NCI-H2029 treated with DMSO at 0.1 percent for 48 hours (cell line): Measurements from ENCODE around the gene ME3.

Experiments
- DNase-seq: peaks from one replicate; lab custom pipeline; 2025; lab: John Stamatoyannopoulos, UW

The ME3 gene

DNA sequence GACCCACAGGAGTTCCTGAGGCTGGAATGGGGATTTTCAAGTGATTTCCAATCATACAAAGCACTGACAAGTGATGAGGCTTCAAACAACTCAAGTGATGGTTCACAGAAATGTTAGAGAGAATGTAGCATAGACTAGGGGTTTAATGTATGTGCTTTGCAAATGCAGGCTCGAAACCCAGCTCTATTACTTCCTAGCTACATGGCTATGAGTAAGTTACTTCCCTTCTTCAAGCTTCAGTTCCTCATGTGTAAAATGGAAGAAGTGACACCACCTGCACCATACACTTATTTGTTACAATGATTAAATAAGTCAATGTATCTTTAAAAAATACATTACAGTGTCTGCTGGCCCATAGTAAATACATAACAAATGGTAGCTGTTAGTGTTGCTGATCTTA lies 158.0 kb downstream of the ME3 start:
- no peak for DNase-seq

DNA sequence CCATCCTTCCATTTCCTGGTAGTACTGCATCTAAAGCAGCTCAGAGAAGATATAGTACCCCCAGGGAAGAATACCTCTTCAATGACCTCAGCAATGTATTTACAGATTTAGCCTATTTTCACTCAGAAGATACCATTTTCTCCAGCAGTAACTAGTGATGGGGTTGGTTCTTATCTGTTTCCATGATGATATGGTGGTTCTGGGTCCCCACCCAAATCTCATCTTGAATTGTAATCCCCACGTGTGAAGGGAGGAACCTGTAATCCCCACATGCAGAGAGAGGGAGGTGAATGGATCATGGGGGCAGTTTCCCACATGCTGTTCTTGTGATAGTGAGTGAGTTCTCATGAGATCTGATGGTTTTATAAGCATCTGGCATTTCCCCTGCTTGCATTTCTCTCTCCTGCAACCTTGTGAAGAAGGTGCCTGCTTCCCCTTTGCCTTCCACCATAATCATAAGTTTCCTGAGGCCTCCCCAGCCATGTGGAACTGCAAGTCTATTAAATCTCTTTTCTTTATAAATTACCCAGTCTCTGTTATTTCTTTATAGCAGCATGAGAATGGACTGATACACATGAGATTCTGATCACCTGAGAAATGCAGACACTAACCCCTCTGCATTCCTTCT lies 158.6 kb downstream of the ME3 start:
- no peak for DNase-seq

DNA sequence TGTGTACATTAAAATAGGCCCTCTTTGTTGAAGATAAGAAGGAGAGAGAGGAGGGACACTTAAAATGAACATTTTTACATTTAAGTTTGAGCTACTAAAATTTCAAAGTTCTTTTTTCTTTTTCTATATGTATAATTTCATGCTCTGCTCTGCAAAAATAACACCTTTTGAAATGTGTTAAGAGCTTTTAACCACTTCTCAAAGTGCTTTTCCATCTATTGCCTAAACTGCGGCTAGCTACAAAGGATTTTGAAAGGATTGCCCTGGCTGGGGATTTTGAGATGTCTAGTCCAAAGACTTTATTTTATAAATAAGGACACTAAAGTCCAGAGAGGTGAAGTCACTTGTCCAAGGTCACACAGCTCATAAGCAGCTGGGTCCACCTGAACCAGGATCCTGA lies 159.3 kb downstream of the ME3 start:
- DNase-seq, result no peak

DNA sequence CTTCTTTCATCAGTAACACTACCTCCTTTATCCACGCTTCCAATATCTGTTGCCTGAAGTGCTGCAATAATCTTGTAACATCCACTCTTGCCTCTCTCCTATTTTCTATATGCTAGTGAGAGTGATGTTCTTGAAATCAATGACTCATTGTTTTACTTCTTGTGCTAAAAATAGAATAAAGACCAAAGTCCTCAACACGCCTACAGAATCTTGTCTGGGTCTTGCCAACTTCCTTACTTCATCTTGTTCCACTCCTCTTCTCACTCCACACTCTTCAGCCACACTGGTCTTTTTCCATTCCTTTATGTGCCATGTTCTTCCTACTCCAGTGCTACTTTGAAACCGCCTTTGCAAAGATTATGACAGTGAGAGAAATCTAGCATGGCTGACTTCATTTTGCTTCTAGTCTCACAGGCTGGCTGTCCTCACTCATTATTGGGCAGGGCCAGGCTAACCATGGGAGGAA lies 161.3 kb downstream of the ME3 start:
- DNase-seq, result no peak

DNA sequence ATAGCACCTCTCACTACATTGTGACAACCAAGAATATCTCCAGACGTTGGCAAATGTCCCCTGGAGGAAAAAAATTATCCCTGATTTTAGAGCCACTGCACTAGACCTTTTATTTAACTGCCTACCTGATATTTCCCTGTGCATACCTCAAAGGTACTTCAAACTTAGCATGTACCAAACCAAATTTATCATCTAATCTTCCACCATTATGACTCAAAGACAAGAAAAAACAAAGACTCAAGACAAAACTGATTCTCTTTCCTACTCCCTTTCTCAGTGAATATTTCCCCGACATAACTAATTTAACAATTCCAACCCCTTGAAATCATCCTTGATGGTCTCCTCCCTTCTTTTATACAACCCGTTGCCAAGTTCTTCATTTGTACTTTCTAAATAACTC lies 161.7 kb downstream of the ME3 start:
- DNase-seq, result no peak

DNA sequence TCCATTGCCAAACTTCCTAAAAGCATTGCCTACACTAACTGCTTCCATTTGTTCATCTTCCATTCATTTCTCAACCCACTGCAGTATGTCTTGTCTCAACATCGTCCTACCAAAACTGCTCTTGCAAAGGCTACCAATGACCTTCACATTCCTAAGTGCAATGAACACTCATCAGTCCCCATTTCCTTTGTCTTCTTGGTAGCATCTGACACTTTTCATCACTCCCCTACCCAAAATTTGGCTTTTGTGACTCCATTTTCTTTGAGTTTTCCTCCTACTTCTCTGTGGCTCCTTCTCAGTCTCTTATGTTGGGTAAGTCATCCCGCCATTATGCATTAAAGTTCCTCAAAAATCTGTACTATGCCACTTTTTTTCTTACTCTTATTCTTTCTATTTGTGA lies 162.3 kb downstream of the ME3 start:
- no peak for DNase-seq

DNA sequence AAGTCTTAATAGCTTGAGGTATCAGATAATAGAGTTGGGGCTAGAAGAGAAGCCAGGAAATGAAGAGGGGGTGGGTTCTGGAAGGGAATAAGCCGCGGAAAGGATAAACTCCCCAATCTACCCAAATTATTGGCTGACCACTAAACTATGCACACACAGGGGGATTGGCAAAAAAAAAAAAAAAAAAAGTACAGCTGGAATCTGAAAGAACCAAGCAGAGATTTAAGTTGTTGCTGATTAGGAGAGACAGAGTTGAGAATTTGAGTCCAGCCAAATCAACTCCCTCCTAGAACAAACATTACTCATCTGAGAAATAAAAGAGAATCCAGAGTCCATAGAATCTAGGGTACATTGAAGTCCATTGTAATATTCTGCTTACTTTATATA lies 162.8 kb downstream of the ME3 start:
- DNase-seq, result no peak

DNA sequence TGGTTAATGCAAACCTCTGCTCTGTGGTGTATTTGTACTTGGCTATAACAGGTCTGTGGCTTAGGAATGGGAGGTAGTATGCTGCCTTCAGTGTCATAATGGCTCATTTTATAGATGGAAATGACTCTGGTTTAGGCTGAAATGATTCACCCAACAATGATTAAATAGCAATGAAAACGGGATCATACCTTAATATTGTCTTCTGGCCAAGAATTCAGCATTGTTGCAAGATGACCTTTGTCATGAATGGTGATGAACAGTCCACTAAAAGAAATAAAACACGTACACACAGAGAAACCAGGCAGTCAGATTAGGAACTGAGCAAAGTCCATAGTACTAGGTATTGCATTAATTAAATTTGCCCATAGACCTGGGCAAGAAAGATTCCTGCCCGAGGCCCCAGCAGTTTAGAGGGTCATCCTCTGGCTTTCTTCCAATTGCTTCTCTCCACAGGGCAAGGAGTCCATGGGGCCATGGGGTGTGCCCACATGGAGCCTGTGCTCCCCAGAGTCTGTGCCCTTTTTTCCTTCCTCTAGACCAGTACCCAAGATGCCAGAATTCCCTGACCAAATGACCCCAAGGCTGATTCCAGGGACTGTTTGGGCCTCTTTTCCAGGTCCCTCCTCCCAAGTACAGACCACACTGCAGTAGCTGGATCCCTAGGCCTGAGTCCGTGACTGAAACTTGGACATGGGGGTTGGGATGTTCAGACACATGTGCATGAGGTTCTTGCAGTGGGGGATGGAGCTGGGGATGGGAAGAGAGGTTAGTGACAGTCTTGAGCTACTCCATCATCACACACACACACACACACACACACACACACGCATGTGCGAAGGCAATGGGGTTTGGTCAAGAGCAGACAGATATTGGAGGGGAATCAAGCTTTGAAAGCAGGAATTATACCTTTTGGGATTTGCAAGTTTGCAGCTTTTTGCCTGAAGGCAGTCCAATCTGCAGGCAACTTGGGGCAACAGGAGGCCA lies 163.5 kb downstream of the ME3 start:
- no peak for DNase-seq

DNA sequence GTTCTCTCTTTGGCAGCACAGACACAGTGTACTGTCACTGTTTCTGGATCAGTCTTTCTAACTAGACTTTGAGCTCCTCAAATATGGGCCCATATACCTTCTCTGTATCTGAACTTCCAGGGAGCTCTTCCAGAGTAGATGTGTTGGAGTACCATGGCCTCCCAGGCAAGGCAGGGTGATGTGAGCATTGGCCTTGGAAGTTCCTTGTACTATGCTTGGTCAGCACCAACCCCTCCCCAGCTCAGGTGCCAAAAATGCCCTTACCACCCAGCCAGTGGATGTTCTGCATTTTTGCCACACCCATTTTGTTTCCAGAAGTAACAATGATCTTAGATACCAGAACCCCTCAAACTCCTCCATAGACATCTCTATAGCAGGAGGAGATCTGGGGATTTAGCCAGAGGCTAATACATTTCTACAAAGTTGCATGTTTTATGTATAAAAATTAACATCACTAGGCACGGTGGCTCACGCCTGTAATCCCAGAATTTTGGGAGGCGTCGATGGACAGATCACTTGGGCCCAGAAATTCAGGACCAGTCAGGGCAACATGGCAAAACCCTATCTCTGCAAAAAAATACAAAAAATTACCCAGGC lies 165.1 kb downstream of the ME3 start:
- no peak for DNase-seq

DNA sequence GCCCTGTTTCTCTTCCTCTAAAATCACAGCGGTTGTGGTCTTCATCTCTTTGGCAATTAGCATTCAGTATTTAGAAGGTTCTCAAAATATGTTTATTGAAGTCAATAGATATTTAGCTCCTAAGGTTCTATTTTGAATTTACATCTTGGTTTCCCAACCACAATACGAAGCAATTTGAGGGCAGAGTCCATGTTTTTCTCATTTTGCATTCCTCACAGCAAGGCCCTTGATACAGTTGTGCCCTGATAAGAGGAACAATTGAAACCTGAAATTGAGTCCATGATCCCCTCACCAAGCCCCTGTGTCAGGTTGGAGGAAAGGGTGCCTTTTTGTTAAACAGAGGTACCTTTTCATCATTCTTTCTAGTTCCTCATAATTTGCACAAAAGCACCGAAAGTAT lies 166.2 kb downstream of the ME3 start:
- no peak for DNase-seq

DNA sequence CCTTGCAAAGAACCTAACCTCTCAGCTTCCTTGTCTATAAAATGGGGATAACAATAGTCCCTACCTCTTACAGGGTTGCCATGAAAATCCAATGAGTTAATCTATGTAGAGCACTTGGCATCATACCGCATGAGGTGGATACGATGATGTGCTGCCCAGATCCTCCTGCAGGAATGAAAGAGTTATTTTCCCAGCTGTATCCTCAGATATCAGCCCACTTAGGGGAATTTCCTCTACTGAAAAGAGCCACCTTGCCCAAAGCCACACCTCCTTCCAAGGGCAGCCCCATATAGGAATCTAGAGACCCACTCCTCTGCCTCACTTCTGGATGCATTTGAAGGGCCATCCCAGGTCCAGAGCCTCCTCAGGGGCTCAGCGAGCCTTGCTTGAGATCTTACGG lies 169.3 kb downstream of the ME3 start:
- no peak for DNase-seq

DNA sequence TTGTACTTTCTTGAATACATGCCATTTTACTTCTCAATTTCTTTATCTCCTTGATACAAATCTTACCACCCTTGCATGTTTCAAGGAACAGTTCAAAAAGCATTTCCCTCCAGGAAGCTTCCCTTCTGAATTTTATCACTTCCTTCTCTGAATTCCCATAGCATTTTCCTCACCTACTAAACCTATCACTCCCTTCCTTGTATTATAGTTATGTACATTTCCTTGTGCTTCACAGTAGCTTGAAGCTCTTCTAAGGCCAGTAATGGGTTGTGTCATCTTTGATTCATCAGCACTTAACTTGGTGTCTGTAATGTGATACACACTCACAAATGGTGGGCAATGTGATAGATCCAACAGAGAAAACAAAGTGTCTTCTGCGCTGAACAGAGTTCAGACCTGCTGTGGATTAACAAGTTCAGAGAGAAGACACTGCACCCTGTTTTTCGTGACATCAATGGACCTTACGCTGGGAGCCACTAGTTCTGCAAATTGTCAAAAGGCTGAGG lies 170.2 kb downstream of the ME3 start:
- no peak for DNase-seq

DNA sequence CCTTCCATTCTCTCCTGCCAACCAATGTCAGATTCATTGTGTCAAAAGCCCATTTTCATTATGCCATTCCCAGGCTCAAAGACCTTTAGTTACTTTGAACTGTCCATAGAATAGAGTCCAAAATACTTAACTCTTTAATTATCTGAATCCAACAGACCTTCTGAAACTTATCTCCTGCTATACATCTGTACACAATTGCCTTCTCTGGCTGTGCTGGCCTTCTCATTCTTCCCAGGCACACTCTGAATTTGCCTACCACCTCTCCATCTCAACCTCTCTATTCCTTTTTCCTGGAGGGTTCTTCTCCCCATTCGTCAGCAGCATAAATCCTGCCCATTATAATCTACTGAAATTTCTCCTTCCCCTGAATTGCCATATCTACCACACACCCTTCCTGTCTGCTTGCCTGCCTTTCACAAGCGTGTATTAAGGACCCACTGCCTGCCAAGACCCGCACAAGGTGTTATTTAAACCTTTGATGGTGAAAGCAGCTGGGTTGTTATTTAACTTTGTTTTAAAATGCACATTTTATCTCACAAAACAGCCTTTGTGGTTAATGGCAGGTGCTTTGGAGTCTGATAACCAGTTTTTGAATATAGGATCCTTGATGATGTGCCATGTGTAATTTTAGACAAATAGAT lies 171.8 kb downstream of the ME3 start:
- DNase-seq, result no peak

DNA sequence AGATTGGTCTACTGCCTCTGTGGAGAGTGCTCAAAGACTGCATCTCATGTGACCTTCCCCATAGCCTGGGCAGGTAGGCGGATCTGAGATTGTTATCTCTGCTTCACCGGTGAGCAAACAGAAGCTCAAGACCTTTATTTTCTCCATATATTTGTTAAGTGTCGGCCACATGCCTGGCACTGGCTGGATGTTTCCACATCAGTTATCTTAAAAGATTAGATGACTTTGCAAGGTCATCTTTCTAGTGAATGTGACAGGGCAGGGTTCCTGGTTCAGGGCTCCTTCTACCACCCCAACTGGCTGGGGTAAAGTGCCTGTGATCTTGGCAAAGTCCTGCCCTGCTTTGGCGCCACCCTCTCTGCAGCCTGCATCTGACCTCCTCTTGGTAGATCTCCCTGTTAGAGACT lies 172.7 kb downstream of the ME3 start:
- DNase-seq, result no peak

DNA sequence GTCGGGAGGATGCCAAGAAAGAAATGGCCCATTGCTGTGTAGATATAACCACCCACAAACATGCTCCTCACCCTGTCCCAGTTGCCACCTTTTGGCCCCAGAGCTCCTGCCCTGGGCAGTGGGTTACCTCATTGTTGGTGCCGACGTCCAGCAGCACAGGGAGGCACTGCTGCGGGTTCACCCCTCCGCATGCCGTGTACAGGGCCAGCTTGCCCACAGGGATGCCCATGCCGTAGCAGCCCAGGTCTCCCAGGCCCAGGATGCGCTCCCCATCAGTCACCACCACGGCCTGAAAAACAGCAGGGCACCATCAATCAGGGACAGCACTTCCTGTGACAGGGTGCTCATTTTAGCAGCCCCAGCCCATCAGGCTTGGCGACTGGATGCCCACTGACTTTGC lies 174.6 kb downstream of the ME3 start:
- no peak for DNase-seq

DNA sequence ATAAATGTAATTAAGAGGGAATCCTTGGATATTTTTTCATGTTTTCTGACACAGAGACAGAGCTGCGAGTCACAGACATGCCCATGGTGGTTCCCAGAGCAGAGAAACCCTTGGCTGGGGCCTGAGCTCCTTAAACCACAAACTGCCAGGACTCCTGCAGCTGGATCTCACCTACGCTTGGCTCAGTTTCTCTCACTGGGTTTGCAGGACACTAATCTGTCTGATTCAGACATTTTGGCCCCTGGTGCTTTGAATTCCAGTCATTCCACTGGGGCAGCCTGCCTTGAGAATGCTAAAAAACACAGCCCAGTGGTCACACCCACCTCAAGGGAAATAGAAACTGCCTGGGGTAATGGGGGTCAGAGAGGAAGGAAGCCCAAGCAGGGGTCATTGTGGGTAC lies 175.1 kb downstream of the ME3 start:
- DNase-seq, result no peak

DNA sequence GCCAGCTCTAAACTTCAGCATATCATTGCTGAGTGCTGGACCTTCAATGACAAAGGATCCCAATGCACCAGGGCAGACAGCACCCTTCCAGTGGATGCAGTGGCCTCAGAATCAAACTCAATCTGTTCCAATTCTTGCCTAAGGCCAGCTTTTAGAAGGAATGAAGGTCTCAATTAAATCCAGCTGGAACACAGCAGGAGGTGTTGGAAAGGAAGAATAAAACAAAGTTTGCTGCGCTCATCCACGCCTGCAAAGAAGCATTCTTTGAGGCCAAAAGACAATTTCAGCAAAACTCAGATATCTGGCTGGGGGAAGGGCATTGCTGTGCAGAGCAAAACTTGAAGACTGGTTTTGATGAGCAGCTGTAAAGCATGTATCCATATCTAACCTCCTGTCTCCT lies 177.1 kb downstream of the ME3 start:
- no peak for DNase-seq

DNA sequence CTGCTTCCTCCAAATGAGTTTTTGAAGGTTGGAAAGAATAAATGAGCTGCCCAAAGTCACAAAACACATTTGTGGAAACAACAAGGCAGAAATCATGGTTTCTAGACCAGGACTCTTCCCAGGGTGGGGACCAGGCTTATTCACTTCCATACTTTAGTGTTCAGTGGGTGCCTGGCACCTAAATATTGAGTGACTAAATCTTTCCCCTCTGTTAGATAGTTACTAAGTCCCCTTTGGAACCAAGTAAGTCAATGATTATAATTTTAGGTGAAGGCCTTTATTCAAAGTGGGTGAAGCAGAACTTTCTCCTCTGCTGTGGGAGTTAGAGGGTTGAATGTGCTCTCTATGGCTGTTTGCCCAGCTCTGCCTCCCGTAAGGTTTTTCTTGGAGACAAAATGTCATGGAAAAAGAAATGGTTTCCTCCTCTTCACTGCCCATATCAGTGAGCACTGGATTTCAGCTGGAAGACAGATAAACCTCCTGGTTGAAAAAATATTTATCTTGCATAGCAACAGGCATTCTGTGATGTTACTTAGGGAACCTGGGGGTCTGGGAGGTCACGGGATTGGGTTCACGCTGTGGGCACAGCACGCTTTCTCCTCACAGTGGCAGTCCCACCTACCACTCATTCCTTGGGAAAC lies 179.9 kb downstream of the ME3 start:
- DNase-seq, result no peak

DNA sequence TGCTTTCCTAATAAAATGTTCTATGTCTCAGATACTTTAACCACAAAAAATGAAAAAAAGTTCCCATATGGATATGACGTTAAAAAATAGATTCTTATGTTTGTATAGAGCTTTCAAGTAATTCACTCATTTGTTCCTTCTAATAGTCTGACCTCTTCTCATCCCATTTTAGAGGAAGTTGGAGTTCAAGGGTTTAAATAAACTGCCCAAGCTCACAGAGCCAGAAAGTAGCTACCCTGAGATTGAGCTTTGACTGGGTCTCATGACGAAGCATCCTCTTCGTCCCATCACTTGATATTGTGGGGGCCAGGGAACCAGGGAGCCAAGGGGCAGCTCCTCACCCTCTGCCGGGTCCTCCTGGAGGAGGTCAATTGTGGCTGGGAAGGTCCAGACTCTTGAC lies 181.4 kb downstream of the ME3 start:
- DNase-seq, result no peak

DNA sequence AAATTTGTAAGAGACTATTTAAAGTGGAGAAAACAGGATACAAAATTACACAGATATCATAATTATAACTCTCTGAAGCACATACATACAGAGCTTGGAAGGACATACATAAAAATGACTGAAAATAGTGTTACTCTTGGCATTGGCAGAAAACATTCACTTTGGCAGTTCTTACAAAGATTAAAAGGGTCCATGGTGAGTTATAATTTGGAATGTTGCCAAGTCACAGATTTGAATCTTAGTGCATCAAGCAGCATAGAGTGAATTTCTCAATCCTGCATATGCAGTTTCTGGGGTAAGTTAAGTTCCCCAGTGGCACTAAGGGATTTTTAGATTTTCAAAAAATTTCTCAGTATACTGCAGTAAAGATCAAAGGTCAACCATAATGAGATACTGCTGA lies 181.8 kb downstream of the ME3 start:
- no peak for DNase-seq

DNA sequence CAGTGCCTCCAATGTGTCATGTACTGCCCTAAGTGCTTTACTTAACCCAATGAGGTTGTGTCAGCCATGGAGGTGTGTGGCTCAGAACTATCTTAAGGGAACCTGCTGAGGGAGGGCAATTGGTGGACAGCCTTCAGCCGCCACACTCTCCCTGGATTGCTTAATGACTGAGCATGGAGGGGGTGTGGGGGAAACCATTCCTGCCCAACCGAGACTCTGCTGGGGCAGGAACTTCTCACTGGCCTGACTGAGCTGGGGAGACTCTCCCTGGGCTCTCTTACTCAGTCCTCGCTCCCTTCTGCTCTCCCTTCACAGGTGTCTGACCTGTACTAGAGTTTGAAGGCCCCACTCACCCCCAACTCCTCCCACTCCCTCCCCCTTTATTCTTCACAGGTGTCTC lies 183.0 kb downstream of the ME3 start:
- DNase-seq, result no peak

DNA sequence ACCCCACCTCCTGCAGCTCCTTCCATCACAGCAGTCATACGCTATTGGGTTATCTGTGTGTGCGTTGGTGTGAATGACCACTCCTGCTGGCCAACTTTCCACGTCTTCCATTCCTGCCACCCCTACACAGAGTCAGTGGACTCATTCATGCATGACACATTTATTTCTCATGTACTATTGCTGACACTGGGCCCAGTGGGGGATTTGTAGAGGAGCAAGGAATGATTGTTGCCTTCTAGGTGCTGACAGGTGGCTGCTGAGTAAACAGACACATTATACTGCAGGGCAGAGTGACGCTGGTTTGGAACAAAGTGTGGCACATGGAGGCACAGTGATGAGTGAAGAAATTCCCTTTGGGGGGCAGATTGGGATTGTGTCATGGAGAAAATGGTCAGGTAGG lies 183.9 kb downstream of the ME3 start:
- DNase-seq, result peak; percentile 17
